Measurements from ENCODE around the gene TMEM175. TPM values are rescaled to one million over a fixed set of nuclear protein-coding genes. Genes with fewer than 3 reads are reported as not detected.

TMEM175 gene, protein sequence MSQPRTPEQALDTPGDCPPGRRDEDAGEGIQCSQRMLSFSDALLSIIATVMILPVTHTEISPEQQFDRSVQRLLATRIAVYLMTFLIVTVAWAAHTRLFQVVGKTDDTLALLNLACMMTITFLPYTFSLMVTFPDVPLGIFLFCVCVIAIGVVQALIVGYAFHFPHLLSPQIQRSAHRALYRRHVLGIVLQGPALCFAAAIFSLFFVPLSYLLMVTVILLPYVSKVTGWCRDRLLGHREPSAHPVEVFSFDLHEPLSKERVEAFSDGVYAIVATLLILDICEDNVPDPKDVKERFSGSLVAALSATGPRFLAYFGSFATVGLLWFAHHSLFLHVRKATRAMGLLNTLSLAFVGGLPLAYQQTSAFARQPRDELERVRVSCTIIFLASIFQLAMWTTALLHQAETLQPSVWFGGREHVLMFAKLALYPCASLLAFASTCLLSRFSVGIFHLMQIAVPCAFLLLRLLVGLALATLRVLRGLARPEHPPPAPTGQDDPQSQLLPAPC
- 10 to 100 TPM; 23.4 to 37.2 TPM for total RNA-seq

DNA sequence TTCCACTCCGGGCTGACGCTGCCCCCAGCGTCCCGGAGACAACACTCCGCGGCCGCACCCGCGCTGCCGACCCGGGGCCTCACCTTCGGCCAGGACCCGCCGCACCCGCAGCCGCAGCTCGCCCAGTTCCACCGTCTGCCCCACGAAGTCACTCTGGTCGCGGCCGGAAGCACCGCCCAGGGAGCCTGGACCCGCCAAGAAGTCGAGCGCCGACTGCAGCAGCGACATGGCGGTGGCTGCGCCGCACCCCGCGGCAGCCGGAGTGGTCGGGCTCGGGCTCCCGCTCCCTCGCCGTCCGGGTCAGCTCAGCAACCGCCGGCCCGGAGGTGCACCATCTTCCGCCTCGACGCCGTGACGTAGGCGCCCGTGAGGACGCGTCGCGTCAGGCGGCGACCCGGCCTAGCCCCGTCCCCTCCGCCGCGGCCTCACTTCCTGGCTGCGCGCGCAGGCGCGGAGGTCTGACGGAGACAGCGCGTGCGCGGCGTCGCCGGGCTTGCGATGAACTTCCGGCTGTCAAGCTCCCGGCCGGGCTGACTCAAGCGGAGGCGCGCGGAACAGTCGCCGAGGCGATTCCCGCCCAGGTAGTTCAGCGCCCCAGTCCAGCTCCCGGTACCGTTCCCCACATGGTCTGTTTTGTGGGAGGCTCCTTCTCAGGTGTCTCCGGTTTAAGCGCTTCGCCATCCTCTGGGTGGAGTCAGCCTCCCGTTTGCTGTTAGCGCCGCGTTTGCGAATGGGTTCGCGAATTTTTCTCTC lies at the start of gene TMEM175, which contains the start of gene GAK:
Gene TMEM175 (plus strand): TSS at position 501 of the 753 bp plus-strand sequence. CDS start 15,280 bp downstream, outside the sequence.
Gene GAK (minus strand): TSS at position 357 of the 753 bp plus-strand sequence. CDS start 129 bp downstream, at position 228.
- ATAC-seq = peak; percentile 93
- peaks cover 41% of the 10 kb centered on the region for H3K4me1 Mint-ChIP-seq
- no peaks in the 10 kb centered on the region for H3K27me3 Mint-ChIP-seq
- H3K4me3 Mint-ChIP-seq = peak within 1 kb of the TSS; percentile 97
- no peaks in the 10 kb centered on the region for H3K9me3 Mint-ChIP-seq (ENCODE audit: low read depth)
- peaks cover 3% of the 10 kb centered on the region for H3K36me3 Mint-ChIP-seq
- CTCF ChIA-PET = interaction anchor here (0.8 to 4.0 kb wide), 5 partner anchors 54 to 219 kb away, joined by 3 to 26 read pairs (median 3); partner anchors contain the start of gene IDUA
- H3K27ac Mint-ChIP-seq = peak within 1 kb of the TSS; percentile 97
- DNase-seq = peak; percentile 98

DNA sequence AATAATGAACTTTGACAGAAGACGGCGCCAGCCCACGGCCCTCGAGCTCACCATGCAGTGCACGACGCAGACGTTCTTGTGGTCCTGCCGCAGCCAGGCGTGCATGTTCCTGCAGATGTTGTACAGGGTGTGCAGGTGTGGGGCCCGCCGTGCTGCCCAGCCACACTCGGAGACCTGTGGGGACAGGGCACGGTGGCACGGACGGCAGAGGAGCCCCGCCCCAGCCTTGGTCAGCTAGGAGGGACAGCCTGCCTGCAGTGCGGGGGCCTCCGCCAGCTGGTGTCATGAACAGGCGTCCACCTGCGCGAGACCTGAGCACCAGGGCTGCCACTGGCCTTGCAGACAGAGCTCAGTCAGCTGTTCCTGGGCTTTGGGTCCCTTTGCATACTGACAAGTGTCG lies 49.6 kb upstream of the TMEM175 start:
- Mint-ChIP-seq H3K27ac (no peak overlapping the region), H3K27me3 (no peaks in the 10 kb centered on the region), H3K9me3 (ENCODE audit: low read depth) (peaks cover 7% of the 10 kb centered on the region), H3K4me3 (no peak overlapping the region), H3K36me3 (peaks cover 19% of the 10 kb centered on the region), H3K4me1 (peaks cover 25% of the 10 kb centered on the region)
- DNase-seq = no peak
- ATAC-seq = no peak
- CTCF ChIA-PET = interaction anchor here (1.5 kb wide), 1 partner anchor 10 kb away, joined by 3 read pairs; no protein-coding TSS in a partner anchor

DNA sequence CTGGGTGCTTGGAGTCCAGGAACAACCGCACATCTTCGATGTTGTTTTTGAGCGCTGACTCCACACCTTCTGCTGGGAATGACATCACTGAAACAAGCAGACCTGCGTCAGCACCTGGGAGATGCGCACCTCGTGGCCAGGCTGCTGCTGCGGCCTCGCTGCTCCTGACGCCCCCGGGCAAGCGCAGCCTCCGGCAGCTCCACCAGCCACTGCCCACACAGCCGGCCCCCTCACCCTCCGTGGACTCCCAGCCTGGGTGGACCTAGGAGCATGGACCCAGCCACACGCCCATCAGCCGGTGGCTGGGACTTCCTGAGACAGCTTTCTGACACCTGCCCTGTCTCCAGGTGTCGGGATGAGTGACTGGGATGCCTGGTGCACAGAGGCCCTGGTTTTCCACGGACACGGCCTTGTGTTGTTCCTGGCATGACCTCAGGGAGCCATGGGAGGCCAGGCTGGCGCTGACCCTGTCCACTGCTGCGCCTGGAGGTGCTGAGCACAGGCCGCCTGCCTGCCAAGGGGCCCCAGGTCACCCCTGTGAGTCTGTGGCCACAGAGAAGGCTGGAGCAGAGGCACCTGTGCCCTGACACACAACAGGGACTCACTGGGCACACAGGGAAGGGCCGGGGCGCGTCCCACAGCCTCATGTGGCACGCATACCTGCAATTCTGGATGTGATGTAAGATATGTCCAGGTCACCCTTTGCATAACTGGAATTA lies 48.7 kb upstream of the TMEM175 start:
- DNase-seq (no peak), ATAC-seq (no peak)
- Mint-ChIP-seq H3K4me1 (peaks cover 21% of the 10 kb centered on the region), H3K36me3 (peaks cover 24% of the 10 kb centered on the region), H3K4me3 (no peak overlapping the region), H3K27ac (no peak overlapping the region), H3K9me3 (ENCODE audit: low read depth) (peaks cover 9% of the 10 kb centered on the region), H3K27me3 (no peaks in the 10 kb centered on the region)
- CTCF ChIA-PET = interaction anchor here (1.5 kb wide), 1 partner anchor 9 kb away, joined by 3 read pairs; no protein-coding TSS in a partner anchor

DNA sequence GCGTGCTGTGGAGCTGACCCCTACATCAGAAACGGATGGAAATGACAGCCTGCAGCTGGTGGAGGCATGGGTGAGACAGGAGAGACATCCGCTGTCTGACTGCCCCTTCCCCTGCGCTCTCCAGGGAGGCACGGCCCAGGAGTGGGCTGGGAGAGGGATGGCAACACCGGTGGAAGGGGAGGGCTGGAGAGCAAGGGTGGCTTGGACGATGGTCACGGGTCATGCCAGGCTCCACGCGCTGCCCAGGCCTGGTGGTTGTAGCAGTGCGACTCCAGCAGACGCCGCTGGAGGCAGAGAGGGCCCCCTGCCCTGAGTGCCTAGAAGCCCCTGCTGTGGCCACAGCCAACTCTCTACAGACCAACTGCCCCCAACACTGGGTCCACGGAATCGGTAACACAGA lies 48.0 kb upstream of the TMEM175 start:
- Mint-ChIP-seq H3K27me3 (no peaks in the 10 kb centered on the region), H3K27ac (no peak overlapping the region), H3K9me3 (ENCODE audit: low read depth) (peaks cover 9% of the 10 kb centered on the region), H3K36me3 (peaks cover 26% of the 10 kb centered on the region), H3K4me3 (no peak overlapping the region), H3K4me1 (peaks cover 14% of the 10 kb centered on the region)
- ATAC-seq (no peak), DNase-seq (no peak)
- CTCF ChIA-PET = no interaction called here

DNA sequence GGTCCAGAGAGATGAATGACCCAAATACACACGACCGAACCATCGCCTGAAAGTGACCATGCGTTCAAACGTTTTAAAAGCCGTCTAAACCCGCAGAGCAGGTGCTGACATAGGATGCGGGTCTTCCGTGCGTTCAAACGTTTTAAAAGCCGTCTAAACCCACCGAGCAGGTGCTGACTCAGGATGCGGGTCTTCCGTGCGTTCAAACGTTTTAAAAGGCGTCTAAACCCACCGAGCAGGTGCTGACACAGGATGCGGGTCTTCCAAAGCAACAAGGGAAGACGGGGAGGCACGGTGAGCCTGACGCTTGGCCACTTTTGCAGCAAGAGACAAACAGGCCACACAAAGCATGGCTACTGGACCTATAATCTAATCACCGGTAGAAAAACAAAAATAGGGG lies 47.4 kb upstream of the TMEM175 start:
- CTCF ChIA-PET = no interaction called here
- H3K36me3 Mint-ChIP-seq = peaks cover 31% of the 10 kb centered on the region
- no peak for DNase-seq
- ATAC-seq = no peak
- peaks cover 9% of the 10 kb centered on the region for H3K9me3 Mint-ChIP-seq (ENCODE audit: low read depth)
- no peaks in the 10 kb centered on the region for H3K27me3 Mint-ChIP-seq
- no peak overlapping the region for H3K4me3 Mint-ChIP-seq
- H3K4me1 Mint-ChIP-seq = peaks cover 7% of the 10 kb centered on the region
- H3K27ac Mint-ChIP-seq = no peak overlapping the region

DNA sequence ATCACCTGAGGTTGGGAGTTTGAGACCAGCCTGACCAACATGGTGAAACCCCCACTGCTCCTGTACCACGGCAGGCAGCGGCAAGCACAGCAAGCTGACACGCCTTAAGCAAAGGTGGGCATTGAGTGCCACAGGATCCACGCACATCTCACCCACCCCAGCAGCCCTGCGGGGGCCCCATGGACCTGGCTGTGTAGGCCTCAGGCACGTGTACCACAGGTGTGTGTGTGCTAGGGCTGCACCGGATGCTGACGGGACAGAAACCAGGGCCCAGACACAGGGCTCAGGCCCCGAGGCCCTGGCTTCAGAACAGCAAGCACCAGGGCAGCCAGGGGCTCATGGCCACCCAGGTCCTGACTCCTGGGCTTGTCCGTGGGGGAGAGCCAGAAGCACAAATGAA lies 46.9 kb upstream of the TMEM175 start:
- H3K27ac Mint-ChIP-seq = no peak overlapping the region
- no peak for ATAC-seq
- no peak for DNase-seq
- no peaks in the 10 kb centered on the region for H3K27me3 Mint-ChIP-seq
- CTCF ChIA-PET = no interaction called here
- H3K36me3 Mint-ChIP-seq = peaks cover 34% of the 10 kb centered on the region
- peaks cover 9% of the 10 kb centered on the region for H3K9me3 Mint-ChIP-seq (ENCODE audit: low read depth)
- no peak overlapping the region for H3K4me3 Mint-ChIP-seq
- H3K4me1 Mint-ChIP-seq = peaks cover 3% of the 10 kb centered on the region

DNA sequence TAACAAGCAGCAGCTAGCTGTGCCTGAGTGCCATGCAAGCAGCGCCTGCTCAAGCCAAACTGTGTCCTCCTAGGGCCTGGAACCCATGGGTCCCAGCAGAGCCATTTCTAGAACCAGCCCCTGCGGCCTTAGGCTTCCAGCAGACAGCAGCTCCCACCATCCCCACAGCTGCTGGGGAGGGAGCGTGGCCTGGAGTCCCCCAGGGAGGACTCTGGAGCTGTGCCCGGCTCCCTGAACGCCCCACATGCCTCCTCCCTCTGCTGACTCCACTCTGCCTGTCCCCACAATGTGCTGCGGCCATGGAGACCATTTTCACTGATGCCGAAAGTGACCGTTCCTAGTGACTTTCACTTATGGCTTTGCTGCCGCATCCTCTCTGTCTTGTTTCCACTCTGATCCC lies 46.0 kb upstream of the TMEM175 start:
- no peaks in the 10 kb centered on the region for H3K27me3 Mint-ChIP-seq
- no peak overlapping the region for H3K4me3 Mint-ChIP-seq
- DNase-seq (no peak), ATAC-seq (no peak)
- H3K27ac Mint-ChIP-seq = no peak overlapping the region
- H3K36me3 Mint-ChIP-seq = peaks cover 37% of the 10 kb centered on the region
- H3K9me3 Mint-ChIP-seq (ENCODE audit: low read depth) = peaks cover 9% of the 10 kb centered on the region
- CTCF ChIA-PET = no interaction called here
- no peaks in the 10 kb centered on the region for H3K4me1 Mint-ChIP-seq

DNA sequence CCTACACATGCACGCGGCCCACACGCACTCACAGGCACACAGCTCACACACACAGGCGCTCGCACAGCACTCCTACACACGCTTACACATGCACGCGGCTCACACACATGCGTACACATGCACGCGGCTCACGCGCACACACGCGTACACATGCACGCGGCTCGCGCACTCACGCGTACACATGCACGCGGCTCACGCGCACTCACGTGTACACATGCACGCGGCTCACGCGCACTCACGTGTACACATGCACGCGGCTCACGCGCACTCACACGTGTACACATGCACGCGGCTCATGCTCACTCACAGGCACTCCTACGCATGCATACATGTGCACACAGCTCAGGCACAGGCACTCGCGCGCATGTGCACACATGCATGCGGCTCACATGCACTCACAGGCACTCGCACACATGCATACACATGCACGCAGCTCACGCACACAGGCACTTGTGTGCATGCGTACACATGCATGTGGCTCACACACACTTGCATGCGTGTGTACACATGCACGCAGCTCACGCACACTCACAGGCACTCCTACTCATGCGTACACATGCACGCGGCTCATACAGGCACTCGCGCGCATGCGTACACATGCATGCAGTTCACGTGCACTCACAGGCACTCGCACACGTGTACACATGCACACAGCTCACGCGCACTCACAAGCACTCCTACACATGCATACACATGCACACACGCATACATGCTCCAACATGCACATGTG lies 45.1 kb upstream of the TMEM175 start:
- Mint-ChIP-seq H3K9me3 (ENCODE audit: low read depth) (peaks cover 9% of the 10 kb centered on the region), H3K27ac (no peak overlapping the region), H3K27me3 (no peaks in the 10 kb centered on the region), H3K36me3 (peaks cover 35% of the 10 kb centered on the region), H3K4me3 (no peak overlapping the region), H3K4me1 (no peaks in the 10 kb centered on the region)
- CTCF ChIA-PET = no interaction called here
- no peak for ATAC-seq
- no peak for DNase-seq

DNA sequence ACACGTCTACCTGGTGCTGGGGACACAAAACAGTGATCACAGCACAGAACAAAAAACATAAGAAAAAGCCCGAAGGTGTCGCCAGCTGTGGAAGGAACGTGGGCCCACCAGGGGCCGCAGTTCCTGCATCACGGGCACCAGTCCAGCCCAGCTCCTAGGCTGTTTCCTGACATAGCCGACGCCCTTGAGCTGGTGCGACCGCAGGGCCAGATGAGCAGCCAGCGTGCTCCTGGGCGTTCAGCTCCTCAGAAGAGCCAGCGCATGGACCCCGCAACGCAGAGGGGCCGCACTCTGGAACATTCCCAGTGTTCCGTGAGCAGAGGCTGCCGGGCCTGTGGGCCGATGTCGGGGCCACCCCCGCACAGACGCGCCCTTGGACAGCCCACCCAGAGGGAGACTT lies 44.2 kb upstream of the TMEM175 start:
- CTCF ChIA-PET = no interaction called here
- peaks cover 35% of the 10 kb centered on the region for H3K36me3 Mint-ChIP-seq
- DNase-seq (no peak), ATAC-seq (no peak)
- H3K4me1 Mint-ChIP-seq = no peaks in the 10 kb centered on the region
- no peak overlapping the region for H3K27ac Mint-ChIP-seq
- no peaks in the 10 kb centered on the region for H3K27me3 Mint-ChIP-seq
- no peak overlapping the region for H3K4me3 Mint-ChIP-seq
- H3K9me3 Mint-ChIP-seq (ENCODE audit: low read depth) = peaks cover 9% of the 10 kb centered on the region

DNA sequence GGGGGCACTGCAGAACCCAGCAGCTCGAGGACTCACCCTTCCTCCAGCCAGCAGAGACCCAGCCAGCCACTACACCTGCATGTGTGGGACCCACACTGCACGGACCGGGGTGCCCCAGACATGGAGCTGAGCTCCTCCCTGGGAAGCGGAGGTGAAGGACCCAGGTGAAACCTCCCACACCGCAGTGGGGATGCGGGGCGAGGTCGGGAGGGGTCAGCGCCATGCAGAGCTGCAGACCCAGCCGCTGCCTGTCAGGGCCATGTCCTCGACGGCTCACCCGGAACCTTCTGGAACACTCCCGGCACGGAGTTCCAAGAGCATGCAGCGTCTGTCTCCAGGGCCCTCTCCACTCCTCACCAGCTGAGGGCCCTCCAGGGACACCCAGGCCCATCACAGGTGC lies 42.7 kb upstream of the TMEM175 start:
- no peak overlapping the region for H3K27ac Mint-ChIP-seq

DNA sequence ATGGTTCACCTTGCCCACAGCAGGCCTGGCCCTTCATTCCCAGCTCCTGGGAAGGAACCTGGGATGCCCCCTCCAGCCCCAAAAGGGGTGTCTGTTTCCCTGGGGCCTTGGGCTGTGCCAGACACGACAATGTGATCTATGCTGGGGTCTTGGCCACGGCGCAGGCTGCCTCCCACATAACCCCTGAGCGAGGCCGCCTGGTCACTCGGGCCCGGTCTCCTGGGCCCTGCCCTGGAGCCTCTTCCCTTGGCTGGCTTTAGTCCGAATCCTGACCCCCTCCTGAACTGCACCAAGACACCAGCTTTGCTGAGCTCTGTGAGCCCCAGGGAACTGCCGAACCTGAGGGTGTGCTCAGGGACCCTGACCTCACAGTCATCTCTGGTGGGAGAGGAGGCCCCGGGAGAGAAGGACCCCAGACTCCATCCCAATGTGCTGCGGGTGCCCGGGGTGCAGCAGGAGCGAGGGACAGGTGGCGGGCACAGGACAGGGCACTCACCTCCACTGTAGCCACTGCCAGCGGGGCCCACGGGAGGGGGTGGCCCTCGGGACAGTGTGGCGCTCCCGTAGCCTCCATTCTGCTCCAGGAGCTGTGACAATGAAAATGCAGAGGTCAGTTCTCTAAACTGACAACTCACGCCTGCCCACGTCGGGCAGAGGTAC lies 42.1 kb upstream of the TMEM175 start:
- Mint-ChIP-seq H3K9me3 (ENCODE audit: low read depth) (peaks cover 9% of the 10 kb centered on the region), H3K27me3 (no peaks in the 10 kb centered on the region), H3K4me3 (no peak overlapping the region), H3K36me3 (peaks cover 35% of the 10 kb centered on the region), H3K27ac (no peak overlapping the region), H3K4me1 (no peaks in the 10 kb centered on the region)
- DNase-seq (no peak), ATAC-seq (no peak)
- CTCF ChIA-PET = interaction anchor here (0.7 kb wide), 1 partner anchor 97 kb away, joined by 3 read pairs; the partner anchor contains the start of gene IDUA

More for the DNA sequence above, 42.7 kb upstream of the TMEM175 start:
- DNase-seq (no peak), ATAC-seq (no peak)
- Mint-ChIP-seq H3K9me3 (ENCODE audit: low read depth) (peaks cover 9% of the 10 kb centered on the region), H3K4me3 (no peak overlapping the region), H3K4me1 (no peaks in the 10 kb centered on the region), H3K36me3 (peaks cover 35% of the 10 kb centered on the region), H3K27me3 (no peaks in the 10 kb centered on the region)
- CTCF ChIA-PET = no interaction called here

DNA sequence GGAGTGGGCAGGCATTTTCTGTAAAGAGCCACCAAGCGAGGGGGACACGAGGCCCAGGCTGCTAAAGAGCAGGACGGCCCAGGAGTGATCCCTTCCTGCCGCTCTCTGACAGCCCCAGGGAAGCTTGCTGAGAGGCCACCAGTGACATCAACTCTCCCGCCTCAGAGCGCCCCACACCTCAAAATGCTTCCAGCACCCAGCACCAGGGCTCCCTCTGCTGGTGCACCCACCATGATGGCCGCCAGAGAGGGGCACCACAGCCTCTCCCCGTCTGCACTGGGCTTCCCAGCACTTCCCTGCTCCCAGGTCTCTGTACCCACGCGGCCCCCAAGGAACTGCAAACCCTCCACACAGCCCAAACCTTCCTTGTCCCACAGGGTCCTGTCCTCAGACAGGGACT lies 40.5 kb upstream of the TMEM175 start:
- Mint-ChIP-seq H3K9me3 (ENCODE audit: low read depth) (peaks cover 9% of the 10 kb centered on the region), H3K27me3 (no peaks in the 10 kb centered on the region), H3K36me3 (peaks cover 38% of the 10 kb centered on the region), H3K4me3 (no peak overlapping the region), H3K27ac (no peak overlapping the region), H3K4me1 (no peaks in the 10 kb centered on the region)
- no peak for ATAC-seq
- no peak for DNase-seq
- CTCF ChIA-PET = interaction anchor here (1.1 to 1.3 kb wide), 2 partner anchors 9 to 95 kb away, joined by 3 to 5 read pairs; partner anchors contain the start of gene IDUA
